ENCODE results near the gene CREG1.

CREG1 gene

DNA sequence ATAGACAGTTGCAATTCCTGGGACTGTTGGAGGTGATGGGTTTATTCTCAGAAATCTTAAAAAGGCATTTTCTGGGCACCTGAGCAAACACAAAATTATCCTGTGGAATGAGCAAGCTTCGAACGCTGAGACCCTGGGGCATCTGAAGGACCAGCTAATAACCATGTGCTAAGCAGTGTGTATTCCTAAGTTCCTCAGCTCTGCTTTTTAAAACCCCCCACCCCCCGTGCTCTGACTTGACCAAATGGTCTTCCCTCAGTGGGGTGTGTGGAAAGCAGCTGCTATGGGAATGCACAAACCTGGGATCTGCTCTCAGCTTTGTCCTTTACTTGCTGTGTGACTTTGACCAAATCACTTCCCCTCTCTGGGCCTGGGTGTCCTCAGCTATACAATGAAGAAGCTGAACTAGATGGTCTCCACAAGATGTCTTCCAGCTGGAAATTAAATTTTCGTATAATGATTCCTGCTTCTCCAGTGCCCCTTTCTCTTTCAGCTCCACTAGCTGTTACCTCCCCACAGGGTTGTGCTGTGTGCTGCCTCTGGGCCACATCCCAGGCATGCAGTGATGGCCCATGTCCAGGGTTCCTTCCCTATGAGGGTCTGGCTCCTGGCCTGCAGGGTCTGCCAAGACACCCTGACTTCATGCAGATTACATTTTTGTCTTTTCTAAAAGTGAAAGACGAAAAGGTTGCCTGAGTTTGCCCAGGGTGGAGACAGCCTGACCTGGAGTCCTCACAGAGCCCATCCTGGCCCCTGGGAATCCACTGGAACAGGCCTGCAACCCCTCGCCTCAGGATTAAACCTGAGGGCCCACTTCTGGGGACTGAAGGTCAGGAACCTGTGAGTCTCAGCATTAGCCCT, 20.4 kb downstream of the CREG1 start:
- no peak for DNase-seq (ENCODE audit: low read depth)

GRCh38 chr1:167532375-167532774, 21.2 kb downstream of the CREG1 start:
- no peak for DNase-seq (ENCODE audit: low read depth)

GRCh38 chr1:167529829-167530474, 23.6 kb downstream of the CREG1 start:
- no peak for DNase-seq (ENCODE audit: low read depth)

DNA sequence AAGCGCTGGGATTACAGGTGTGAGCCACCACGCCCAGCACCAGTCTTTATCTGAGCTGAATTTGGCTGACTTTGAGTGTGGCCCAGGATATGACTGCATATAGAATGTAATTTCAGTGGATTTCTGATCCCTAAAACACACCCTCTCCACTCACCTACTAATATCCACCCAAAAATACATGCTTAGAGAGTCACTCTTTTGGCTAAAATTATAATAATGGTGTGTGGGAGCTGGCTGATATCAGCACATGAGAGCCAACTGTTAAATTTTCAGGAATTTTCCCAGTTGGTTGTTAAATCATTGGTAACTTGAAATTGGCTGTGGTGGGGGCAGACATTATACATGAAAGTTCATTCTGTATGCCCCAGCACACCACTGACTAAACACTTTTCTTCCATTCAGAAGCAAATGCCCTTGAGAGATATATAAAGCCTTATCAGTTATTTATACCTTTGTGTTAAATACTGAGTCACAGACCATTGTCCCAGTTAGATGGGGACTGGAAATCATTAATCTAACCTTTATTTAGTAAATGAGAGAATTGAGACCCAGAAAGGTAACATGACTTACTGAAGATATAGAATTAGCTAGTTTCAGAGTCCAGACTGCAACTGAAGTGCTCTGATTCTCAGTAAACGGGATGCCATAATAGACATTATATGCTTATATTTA, 25.4 kb downstream of the CREG1 start:
- no peak for DNase-seq (ENCODE audit: low read depth)

- no peak for DNase-seq (ENCODE audit: low read depth)
Measured at GRCh38 chr1:167526667-167527383, 26.7 kb downstream of the CREG1 start.

- DNase-seq (ENCODE audit: low read depth): no peak
Measured at GRCh38 chr1:167524651-167525050, 28.9 kb downstream of the CREG1 start.

GRCh38 chr1:167522246-167522645, 31.3 kb downstream of the CREG1 start:
- no peak for DNase-seq (ENCODE audit: low read depth)

DNA sequence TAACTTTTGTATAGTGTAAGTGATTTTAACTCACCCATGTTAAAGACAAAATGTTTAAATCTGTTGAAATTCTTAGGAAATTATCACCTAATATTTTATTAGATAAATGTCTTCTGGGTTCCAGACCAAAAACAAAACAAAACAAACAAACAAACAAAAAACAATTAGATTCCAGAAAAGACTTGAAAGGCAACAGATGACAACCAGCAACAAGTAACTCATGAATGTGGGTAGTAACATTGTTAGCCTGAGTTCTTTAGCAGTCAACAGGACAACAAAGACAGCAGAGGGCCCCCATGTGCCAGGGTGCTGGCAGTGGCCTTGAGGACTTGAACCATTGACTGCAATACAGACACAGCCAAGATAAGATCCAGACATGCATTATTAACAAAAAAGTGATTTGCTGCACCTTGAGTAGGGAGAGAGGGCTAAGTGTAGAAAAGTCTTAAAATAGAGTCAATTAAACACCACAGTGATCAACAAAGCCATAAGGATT, 32.8 kb downstream of the CREG1 start:
- no peak for DNase-seq (ENCODE audit: low read depth)

DNA sequence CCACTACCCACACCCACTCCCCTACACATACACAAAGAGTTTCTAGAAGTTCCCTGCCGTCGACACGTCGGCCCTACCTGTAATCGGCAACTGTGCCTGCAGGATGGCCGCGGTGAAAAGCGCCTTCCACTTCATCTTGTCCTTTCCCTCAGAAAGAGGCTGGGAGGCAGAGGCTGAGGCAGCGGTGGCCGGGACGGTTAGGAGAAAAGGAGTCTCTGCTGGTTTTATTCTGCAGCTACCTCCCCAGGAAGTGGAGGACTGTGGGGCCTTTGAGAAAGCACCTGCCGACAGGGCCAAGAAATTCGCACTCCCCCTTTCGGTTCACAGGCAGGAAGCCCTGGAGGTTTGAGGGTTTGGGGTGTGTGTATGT, 35.2 kb downstream of the CREG1 start, which contains the start of gene CD247:
TSS of gene CD247 (minus strand) at position 199 of the 370 bp plus-strand sequence. CDS start at position 135, 64 bp downstream.
- DNase-seq (ENCODE audit: low read depth): peak; percentile 59

DNA sequence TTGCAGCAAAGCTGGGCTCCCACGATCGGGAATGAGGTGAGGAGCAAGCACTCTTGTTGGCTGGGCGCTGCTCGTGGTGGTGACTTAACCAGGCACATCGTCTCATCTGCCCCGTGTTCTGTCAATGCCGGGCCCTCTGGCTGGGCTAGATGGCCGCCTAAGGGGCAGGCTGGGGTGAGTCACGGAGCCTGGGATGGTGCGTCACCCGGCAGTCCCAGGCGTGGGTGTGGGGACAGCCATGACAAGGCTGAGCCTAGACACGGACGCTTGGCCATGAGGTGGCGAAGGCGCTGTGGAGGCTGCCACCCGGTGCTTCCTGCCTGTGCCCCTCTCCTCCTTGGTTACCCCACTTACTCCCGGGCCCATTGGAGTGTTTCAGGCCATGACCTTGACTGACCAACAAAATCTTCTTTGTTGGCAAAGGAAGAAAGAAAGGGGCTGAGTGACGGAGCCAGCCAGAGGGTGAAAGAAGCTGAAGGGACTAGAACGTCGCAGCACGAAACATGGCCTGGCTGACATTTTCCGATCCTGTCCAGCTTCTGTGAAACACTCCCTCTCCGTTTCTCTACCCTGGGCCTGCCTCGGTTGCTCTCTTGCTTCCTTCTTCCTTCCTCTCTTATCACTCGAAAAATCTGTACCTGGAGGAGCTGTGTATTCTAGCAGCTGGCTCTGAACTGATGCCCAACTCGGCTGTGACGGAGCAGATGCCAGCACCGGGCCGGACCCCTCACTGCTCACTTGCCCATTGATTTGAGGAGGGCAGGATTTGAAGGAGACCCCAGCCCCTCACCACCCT, 35.8 kb downstream of the CREG1 start:
- DNase-seq (ENCODE audit: low read depth): peak; percentile 91

DNA sequence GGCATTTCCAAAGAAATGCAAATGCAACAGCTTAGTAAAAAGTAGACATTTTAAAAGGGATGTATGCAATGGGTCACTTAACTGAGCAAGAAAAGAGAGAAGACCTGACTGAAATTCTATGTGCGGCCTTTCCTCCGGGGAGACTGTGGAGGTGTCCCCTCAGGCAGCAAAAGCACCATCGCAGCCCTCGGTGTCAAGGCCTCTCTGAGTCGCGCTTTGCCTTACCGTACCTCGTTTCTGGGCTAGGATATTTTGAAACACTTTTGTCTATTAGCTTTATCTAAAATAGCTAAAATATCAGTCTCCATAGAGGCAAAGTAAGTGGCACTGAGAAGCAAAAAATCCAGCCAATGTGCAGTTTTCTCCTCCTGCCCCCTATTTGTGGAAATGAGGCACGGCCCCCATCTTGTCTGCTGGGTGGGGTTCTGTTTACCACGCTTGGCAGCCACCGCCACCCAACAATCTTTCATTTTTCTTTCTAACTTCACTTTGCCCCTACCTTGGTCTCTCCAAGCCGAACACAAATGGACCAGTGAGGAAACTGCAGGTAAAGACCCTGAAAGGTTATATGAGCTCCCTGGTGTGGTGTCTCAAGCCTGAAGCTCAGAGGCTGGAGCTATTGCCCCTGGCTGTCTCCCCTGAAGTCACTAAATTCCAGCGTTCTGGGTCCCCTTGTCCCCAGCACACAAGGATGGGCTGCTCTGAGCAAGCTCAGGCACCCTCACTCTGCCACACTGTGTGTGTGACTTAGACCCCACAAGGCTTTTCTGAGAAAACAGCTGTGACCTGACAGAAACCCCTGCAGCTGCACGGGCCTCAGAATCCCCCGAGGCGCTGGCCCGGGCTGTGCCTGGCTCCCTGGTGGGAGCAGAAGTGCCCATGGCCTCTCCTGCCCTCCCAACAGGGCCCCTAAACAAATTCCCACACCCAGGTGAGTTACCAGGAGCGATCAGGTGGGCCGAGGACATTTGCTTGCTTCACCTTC, 36.9 kb downstream of the CREG1 start:
- no peak for DNase-seq (ENCODE audit: low read depth)

DNA sequence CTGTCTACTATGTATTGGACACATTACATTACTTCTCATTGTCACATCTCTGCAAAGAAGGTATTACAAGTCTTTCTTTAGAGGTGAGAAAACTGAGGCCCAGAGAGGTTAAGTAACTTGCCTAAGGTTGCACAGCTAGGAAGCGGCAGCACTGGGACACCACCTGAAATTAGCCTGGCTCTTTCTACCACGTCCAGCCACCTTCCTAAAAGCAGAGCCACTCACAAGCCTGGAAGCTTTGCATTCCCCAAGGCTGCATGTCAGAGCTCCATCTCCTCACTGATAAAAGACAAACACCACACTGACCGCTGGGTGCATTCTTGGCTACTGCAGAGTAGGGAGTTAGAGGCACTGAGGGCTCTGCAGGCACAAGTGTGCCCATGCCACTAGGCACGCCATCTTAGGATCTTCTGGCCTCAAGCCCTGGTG, 37.7 kb downstream of the CREG1 start:
- no peak for DNase-seq (ENCODE audit: low read depth)

DNA sequence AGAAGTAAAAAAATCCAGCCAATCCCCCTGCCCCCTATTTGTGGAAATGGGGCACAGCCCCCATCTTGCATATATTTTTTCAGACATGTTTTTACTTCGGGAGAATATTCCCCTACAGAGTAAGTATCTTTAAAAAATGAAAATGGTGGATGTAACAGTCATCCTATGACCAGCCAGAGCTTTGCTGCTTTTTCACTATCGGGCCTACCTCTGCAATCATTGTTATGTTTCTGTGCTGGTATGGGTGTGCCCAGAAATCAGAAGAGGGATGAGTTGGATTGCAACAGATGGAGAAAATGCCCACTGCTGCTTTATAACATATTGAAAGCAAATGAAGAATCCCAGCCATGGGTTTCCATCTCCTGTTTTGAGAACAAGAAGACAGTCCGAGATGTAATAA, 38.1 kb downstream of the CREG1 start:
- no peak for DNase-seq (ENCODE audit: low read depth)

DNA sequence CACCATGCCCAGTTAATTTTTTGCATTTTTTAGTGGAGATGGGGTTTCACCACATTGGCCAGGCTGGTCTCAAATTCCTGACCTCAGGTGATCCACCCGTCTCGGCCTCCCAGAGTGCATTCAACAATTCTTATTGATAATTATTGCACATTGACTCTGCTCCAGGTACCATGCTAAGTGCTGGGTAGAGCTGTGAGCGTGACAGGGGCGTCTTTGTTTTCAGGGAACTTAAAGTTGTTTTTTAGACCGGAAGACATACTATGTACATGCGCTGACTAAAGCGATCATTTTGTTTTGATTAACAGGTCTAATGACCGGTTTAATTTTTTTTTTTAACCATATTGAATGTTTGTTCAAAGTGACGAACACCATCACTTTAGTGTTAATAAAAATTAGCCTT, 39.3 kb downstream of the CREG1 start:
- DNase-seq (ENCODE audit: low read depth): no peak

- DNase-seq (ENCODE audit: low read depth): no peak
Measured at GRCh38 chr1:167512046-167512654, 41.4 kb downstream of the CREG1 start.

DNA sequence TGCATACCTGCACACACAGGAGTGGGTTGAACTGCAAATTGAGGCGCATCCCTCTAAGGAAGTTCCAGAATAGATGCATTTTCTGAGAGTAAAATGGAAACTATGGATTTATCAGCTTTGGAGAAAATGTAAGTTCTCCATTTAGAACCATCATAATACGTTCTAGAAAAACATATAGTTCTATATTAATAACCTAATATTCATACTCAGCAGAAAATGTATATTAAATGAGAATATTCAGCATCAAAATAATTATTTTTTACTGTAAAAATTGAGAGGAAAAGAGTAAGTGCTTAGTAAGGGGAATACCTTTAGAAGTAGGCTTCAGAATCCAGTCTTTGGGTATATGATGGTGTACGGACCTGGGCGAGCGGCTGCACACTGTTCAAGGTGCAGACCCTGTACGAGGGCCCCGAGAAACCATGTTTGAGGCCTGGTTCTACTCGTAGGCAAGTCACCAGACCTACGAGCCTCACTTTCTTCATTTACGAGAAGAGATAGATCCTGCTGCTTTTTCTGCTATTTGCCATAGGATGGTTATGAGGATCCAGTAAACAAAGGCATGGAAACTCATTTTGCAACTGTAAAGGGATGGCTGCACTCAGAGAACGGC, 42.1 kb downstream of the CREG1 start:
- no peak for DNase-seq (ENCODE audit: low read depth)

GRCh38 chr1:167510881-167511280, 42.7 kb downstream of the CREG1 start:
- no peak for DNase-seq (ENCODE audit: low read depth)

GRCh38 chr1:167510244-167510643, 43.3 kb downstream of the CREG1 start:
- no peak for DNase-seq (ENCODE audit: low read depth)

- DNase-seq (ENCODE audit: low read depth): no peak
Measured at GRCh38 chr1:167509587-167509986, 44.0 kb downstream of the CREG1 start.

Measured in activated T-cell treated with anti-CD3 and anti-CD28 coated beads for 48 hours (primary cell).